PC-9 (cell line): ENCODE measurements around the gene DRC3.

Experiments used
- CTCF ChIP-seq: fragments of 200-600 bp; sonication (generic); conservative IDR thresholded peaks from 2 replicates; pipeline ENCODE4 v1.6.1; 2017; ENCODE audit warnings: mixed run types, antibody characterized with exemption, mild to moderate bottlenecking, moderate library complexity
- EZH2 ChIP-seq: fragments of 200-600 bp; sonication (generic); IDR thresholded peaks from 2 replicates; pipeline ENCODE4 v1.8.0; 2017; ENCODE audit warnings: antibody characterized with exemption, low read depth

- TF ChIP-seq CTCF, result no peak
- no peak for TF ChIP-seq EZH2
Measured at GRCh38 chr17:17934214-17934613, 38.4 kb upstream of the DRC3 start.
